ENCODE results near the gene CMTM1.
"Not testable (repeated sequence)": the region's sequence is repeated elsewhere in the genome, so short reads cannot be mapped to it uniquely, and the experiment has no call there.

CMTM1 gene

GRCh38 chr16:66594739-66595138 lies 28.5 kb downstream of the CMTM1 start:
- no peak for DNase-seq

- DNase-seq, result not testable (repeated sequence)
These were observed 30.3 kb downstream of the CMTM1 start for GRCh38 chr16:66596559-66596958.

GRCh38 chr16:66596986-66597848 lies 31.0 kb downstream of the CMTM1 start:
- no peak for DNase-seq

- no peak for DNase-seq
These were observed 31.9 kb downstream of the CMTM1 start for GRCh38 chr16:66598111-66598510.

GRCh38 chr16:66599726-66600125 lies 33.5 kb downstream of the CMTM1 start:
- no peak for DNase-seq

GRCh38 chr16:66600477-66600876 lies 34.2 kb downstream of the CMTM1 start:
- no peak for DNase-seq

GRCh38 chr16:66601471-66601870 lies 35.2 kb downstream of the CMTM1 start:
- DNase-seq, result no peak

GRCh38 chr16:66603537-66604375 lies 37.5 kb downstream of the CMTM1 start:
- peak; percentile 65 for DNase-seq

GRCh38 chr16:66604376-66605176 lies 38.3 kb downstream of the CMTM1 start, which contains the start of gene CMTM3:
TSS of gene CMTM3 (plus strand) at chr16:66604704. CDS start at chr16:66604806, 102 bp downstream.
- DNase-seq, result peak; percentile 61

- DNase-seq, result peak; percentile 37
These were observed 39.1 kb downstream of the CMTM1 start for GRCh38 chr16:66605177-66605978.

GRCh38 chr16:66605979-66606751 lies 39.9 kb downstream of the CMTM1 start:
- DNase-seq, result no peak

- DNase-seq, result peak; percentile 90
These were observed 42.3 kb downstream of the CMTM1 start for GRCh38 chr16:66608241-66609138.

- no peak for DNase-seq
These were observed 42.9 kb downstream of the CMTM1 start for GRCh38 chr16:66609139-66609510.

- DNase-seq, result no peak
These were observed 44.0 kb downstream of the CMTM1 start for GRCh38 chr16:66610111-66610820.

- not testable (repeated sequence) for DNase-seq
These were observed 45.7 kb downstream of the CMTM1 start for GRCh38 chr16:66611911-66612310.

- no peak for DNase-seq
These were observed 46.2 kb downstream of the CMTM1 start for GRCh38 chr16:66612422-66612821.

- no peak for DNase-seq
These were observed 48.0 kb downstream of the CMTM1 start for GRCh38 chr16:66614161-66614802.

GRCh38 chr16:66616169-66616568 lies 49.9 kb downstream of the CMTM1 start:
- DNase-seq, result peak; percentile 12

GRCh38 chr16:66616592-66616991 lies 50.4 kb downstream of the CMTM1 start:
- no peak for DNase-seq

Measured in fibroblast of skin of abdomen (primary cell).